ENCODE data around the gene TRIM37.
"Not testable (repeated sequence)": the region's sequence is repeated elsewhere in the genome, so short reads cannot be mapped to it uniquely, and the experiment has no call there.

Gene TRIM37, protein sequence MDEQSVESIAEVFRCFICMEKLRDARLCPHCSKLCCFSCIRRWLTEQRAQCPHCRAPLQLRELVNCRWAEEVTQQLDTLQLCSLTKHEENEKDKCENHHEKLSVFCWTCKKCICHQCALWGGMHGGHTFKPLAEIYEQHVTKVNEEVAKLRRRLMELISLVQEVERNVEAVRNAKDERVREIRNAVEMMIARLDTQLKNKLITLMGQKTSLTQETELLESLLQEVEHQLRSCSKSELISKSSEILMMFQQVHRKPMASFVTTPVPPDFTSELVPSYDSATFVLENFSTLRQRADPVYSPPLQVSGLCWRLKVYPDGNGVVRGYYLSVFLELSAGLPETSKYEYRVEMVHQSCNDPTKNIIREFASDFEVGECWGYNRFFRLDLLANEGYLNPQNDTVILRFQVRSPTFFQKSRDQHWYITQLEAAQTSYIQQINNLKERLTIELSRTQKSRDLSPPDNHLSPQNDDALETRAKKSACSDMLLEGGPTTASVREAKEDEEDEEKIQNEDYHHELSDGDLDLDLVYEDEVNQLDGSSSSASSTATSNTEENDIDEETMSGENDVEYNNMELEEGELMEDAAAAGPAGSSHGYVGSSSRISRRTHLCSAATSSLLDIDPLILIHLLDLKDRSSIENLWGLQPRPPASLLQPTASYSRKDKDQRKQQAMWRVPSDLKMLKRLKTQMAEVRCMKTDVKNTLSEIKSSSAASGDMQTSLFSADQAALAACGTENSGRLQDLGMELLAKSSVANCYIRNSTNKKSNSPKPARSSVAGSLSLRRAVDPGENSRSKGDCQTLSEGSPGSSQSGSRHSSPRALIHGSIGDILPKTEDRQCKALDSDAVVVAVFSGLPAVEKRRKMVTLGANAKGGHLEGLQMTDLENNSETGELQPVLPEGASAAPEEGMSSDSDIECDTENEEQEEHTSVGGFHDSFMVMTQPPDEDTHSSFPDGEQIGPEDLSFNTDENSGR

GRCh38 chr17:59106463-59107305, at the start of gene TRIM37:
TRIM37 (minus strand) TSS chr17:59106880; CDS start chr17:59106461, 419 bp downstream.
- DNase-seq = peak; percentile 98

- DNase-seq = no peak
Measured at GRCh38 chr17:59155439-59156177, 48.9 kb upstream of the TRIM37 start, which contains the start of gene PRR11. PRR11 (plus strand) TSS chr17:59155746; CDS start chr17:59169753, 14,007 bp downstream.

GRCh38 chr17:59154721-59155438, 48.2 kb upstream of the TRIM37 start, which contains the start of gene SKA2:
SKA2 (minus strand) TSS chr17:59155186; CDS start chr17:59155163, 23 bp downstream.
- peak; percentile 99 for DNase-seq

GRCh38 chr17:59154292-59154720, 47.6 kb upstream of the TRIM37 start:
- peak; percentile 87 for DNase-seq

DNA sequence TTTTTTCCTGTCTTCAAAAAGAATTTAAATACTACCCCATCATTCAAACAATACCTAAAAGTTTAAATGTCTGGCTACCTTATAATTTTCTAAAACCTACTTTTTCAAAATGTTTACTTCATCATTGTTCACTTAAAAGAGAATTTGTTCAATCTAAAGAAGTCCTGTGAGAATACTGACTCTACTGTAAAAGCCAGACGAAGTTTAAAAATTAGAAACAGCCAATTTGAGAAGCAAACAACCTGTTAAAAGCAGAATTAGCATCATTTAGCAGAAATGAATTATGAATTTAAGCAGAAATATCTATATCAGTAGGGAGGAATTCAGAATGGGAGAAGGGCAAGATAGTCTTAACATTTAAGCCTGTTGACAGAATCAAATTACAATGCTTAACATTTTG, 46.2 kb upstream of the TRIM37 start:
- no peak for DNase-seq

DNA sequence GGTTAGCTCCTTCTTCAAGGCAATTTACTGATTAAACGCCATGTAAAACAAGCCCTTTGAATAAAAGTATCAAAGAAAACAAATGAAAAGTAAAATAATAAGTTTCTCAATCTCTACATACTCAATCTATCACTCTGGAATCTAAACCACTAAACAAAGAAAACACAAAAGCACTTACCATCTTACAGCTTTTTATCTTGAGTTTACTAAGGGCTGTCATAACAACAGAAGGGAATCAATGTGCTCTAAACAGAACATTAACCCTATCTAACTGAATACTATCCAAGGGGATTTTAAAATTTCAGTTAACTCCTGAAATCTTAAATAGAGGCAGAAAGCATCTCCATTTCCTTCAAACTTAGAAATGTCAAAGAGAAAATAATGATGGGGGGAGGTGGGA, 44.9 kb upstream of the TRIM37 start:
- no peak for DNase-seq

DNA sequence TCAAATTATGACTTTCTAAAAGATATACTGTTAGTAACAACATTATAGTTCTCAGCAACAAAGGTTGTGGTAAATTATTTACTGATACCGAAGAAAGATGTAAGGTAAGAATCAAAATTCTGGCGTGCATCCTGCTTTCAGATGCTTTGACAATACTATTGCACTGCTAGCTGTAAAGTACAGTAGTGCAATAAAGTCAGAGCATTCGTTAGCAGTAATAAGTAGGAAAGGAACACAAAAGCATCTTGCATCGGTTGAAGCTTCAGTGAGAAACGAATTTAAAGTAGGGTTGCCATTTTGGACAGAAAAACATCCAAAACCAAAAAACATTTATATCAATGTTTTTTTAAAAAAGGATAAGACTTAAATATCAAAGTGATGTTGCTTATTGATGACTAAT, 44.3 kb upstream of the TRIM37 start:
- no peak for DNase-seq

GRCh38 chr17:59149841-59150511, 43.3 kb upstream of the TRIM37 start:
- no peak for DNase-seq

GRCh38 chr17:59149051-59149450, 42.4 kb upstream of the TRIM37 start:
- no peak for DNase-seq

DNA sequence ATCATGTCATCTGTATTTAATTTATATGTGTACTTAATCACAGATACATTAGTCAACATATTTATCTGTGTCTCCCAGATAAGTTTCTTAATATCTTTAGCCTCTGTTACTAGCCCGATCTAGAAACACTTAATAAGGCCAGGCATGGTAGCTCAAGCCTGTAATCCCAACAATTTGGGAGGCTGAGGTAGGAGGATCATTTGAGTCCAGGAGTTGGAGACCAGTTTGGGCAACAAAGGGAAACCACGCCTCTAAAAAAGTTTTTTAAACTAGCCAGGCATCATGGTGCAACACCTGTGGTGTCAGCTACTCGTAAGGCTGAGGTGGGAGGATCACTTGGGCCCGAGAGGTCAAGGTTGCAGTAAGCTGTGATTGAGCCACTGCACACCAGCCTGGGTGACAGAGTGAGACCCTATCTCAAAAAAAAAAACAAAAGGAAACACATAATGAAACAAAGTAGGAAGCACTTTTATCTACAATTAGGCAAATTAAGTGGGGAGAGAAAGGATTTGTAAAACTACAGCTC, 39.0 kb upstream of the TRIM37 start:
- no peak for DNase-seq

- no peak for DNase-seq
Measured at GRCh38 chr17:59141860-59142259, 35.2 kb upstream of the TRIM37 start.

- DNase-seq = no peak
Measured at GRCh38 chr17:59139939-59140338, 33.3 kb upstream of the TRIM37 start.

GRCh38 chr17:59138339-59138738, 31.7 kb upstream of the TRIM37 start:
- not testable (repeated sequence) for DNase-seq

- DNase-seq = no peak
Measured at GRCh38 chr17:59131131-59131530, 24.5 kb upstream of the TRIM37 start.

- DNase-seq = no peak
Measured at GRCh38 chr17:59129814-59130213, 23.1 kb upstream of the TRIM37 start.

- no peak for DNase-seq
Measured at GRCh38 chr17:59126809-59127417, 20.2 kb upstream of the TRIM37 start.

GRCh38 chr17:59124665-59125064, 18.0 kb upstream of the TRIM37 start:
- no peak for DNase-seq

- DNase-seq = no peak
Measured at GRCh38 chr17:59121901-59122480, 15.3 kb upstream of the TRIM37 start.

DNA sequence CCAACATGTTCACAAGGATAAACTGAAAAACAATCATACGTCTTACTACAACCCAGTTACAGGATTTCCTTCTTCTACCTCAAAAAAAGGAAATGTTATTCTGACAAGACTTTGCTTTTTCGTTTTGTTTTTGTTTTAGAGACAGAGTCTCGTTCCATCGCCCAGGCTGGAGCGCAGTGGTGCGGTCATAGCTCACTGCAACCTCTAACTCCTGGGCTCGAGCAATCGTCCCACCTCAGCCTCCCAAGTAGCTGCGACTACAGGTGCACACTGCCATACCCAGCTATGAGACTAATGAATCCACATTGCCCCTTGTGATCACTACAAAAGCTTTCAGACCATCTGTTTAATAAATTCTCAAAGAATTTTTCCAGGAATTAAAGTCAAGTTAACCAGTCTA, 8.8 kb upstream of the TRIM37 start:
- DNase-seq = no peak
